ENCODE data around the gene FASTK. TPM values are rescaled to one million over a fixed set of nuclear protein-coding genes. Genes with fewer than 3 reads are reported as not detected.
A peak's percentile ranks its signal among the peaks of the same experiment; 100 is the strongest.

FASTK gene
- total RNA-seq, 4 donors from 2014 or later = 43.0 to 83.6 (median 75.9) TPM

GRCh38 chr7:151081170-151082101 is 827 bp upstream of the FASTK start:
- TF ChIP-seq CTCF (IDR thresholded peaks at IDR 0.05) = no peak
- TF ChIP-seq POLR2A (IDR thresholded peaks at IDR 0.05) = no peak
- Histone ChIP-seq H3K27me3 (no peaks in the 10 kb centered on the region), H3K4me3 (peak overlapping the region; percentile 62 to 96 (median 84)), H3K4me1 (peaks cover 38 to 78% (median 46%) of the 10 kb centered on the region in 3 donors), H3K36me3 (peaks cover 0 to 32% (median 7%) of the 10 kb centered on the region in 3 donors), H3K9me3 (no peaks in the 10 kb centered on the region), H3K27ac (peak overlapping the region; percentile 91 to 97 (median 94))
- intact Hi-C loops (cut with DNase I) = no loop called here
- no peak for DNase-seq
- WGBS, 2 donors = 50 to 63% methylated on average over 3 to 15 of the region's 64 CpGs

GRCh38 chr7:151080067-151080521 is 515 bp downstream of the FASTK start:
- DNase-seq = no peak
- H3K27ac ChIP-seq = peak overlapping the region; percentile 91 to 97 (median 94)
- 0 to 4% methylated on average over 3 to 5 of the region's 31 CpGs for WGBS, 2 donors
- TF ChIP-seq CTCF (IDR thresholded peaks at IDR 0.05) (no peak), POLR2A (IDR thresholded peaks at IDR 0.05) (no peak)
- peaks cover 4 to 45% (median 14%) of the 10 kb centered on the region in 3 donors for H3K36me3 ChIP-seq
- intact Hi-C loops (cut with DNase I) = no loop called here
- H3K4me3 ChIP-seq = peak overlapping the region; percentile 62 to 96 (median 84)
- H3K27me3 ChIP-seq = no peaks in the 10 kb centered on the region
- H3K4me1 ChIP-seq = peaks cover 35 to 69% (median 38%) of the 10 kb centered on the region in 3 donors
- H3K9me3 ChIP-seq = no peaks in the 10 kb centered on the region

- H3K4me3 ChIP-seq = peak overlapping the region; percentile 62 to 96 (median 84)
- TF ChIP-seq CTCF (IDR thresholded peaks at IDR 0.05) = no peak
- TF ChIP-seq POLR2A (IDR thresholded peaks at IDR 0.05) = no peak
- peak overlapping the region; percentile 91 to 97 (median 94) for H3K27ac ChIP-seq
- peaks cover 10 to 52% (median 16%) of the 10 kb centered on the region in 3 donors for H3K36me3 ChIP-seq
- intact Hi-C loops (cut with DNase I) = no loop called here
- peaks cover 35 to 68% (median 38%) of the 10 kb centered on the region in 3 donors for H3K4me1 ChIP-seq
- DNase-seq = no peak
- WGBS, 2 donors = 75 to 78% methylated on average over 24 to 25 of the region's 27 CpGs
- no peaks in the 10 kb centered on the region for H3K27me3 ChIP-seq
- H3K9me3 ChIP-seq = no peaks in the 10 kb centered on the region
Measured at GRCh38 chr7:151079199-151079910, 1.3 kb downstream of the FASTK start.

- TF ChIP-seq CTCF (IDR thresholded peaks at IDR 0.05) (no peak), POLR2A (IDR thresholded peaks at IDR 0.05) (no peak)
- intact Hi-C loops (cut with DNase I) = no loop called here
- peaks cover 16 to 62% (median 22%) of the 10 kb centered on the region in 3 donors for H3K36me3 ChIP-seq
- DNase-seq = no peak
- peaks cover 34 to 62% (median 35%) of the 10 kb centered on the region in 3 donors for H3K4me1 ChIP-seq
- 54 to 58% methylated on average over 6 to 16 of the region's 22 CpGs for WGBS, 2 donors
- H3K27ac ChIP-seq = peak overlapping the region in 2 of 4 donors; percentile 5 to 34
- H3K27me3 ChIP-seq = no peaks in the 10 kb centered on the region
- no peaks in the 10 kb centered on the region for H3K9me3 ChIP-seq
- H3K4me3 ChIP-seq = no peak overlapping the region
Measured at GRCh38 chr7:151078233-151079040, 2.2 kb downstream of the FASTK start.
